ENCODE results near the gene POLR2L.

The POLR2L gene

GRCh38 chr11:843818-844692 lies 1.7 kb upstream of the POLR2L start:
- DNase-seq (ENCODE audit: low read depth) = peak; percentile 86
- peak overlapping the region; percentile 93 for H3K4me3 ChIP-seq (ENCODE audit: low read length)
- TF ChIP-seq CTCF (conservative IDR thresholded peaks at IDR 0.05; ENCODE audit: low read depth, low read length) = peak; percentile 15

GRCh38 chr11:843086-843734 lies 881 bp upstream of the POLR2L start:
- H3K4me3 ChIP-seq (ENCODE audit: low read length) = peak overlapping the region; percentile 93
- DNase-seq (ENCODE audit: low read depth) = no peak

GRCh38 chr11:841981-842369 lies 354 bp downstream of the POLR2L start:
- no peak for DNase-seq (ENCODE audit: low read depth)
- TF ChIP-seq CTCF (conservative IDR thresholded peaks at IDR 0.05; ENCODE audit: low read depth, low read length) = no peak
- H3K4me3 ChIP-seq (ENCODE audit: low read length) = peak overlapping the region; percentile 93

More at GRCh38 chr11:843086-843734, 881 bp upstream of the POLR2L start:
- TF ChIP-seq CTCF (conservative IDR thresholded peaks at IDR 0.05; ENCODE audit: low read depth, low read length) = no peak

GRCh38 chr11:839875-840617 lies 2.3 kb downstream of the POLR2L start:
- DNase-seq (ENCODE audit: low read depth) = no peak
- no peak overlapping the region for H3K4me3 ChIP-seq (ENCODE audit: low read length)

GRCh38 chr11:839280-839623 lies 3.1 kb downstream of the POLR2L start:
- no peak overlapping the region for H3K4me3 ChIP-seq (ENCODE audit: low read length)
- no peak for TF ChIP-seq CTCF (conservative IDR thresholded peaks at IDR 0.05; ENCODE audit: low read depth, low read length)
- no peak for DNase-seq (ENCODE audit: low read depth)

More at GRCh38 chr11:839875-840617, 2.3 kb downstream of the POLR2L start:
- TF ChIP-seq CTCF (conservative IDR thresholded peaks at IDR 0.05; ENCODE audit: low read depth, low read length) = peak; percentile 46

GRCh38 chr11:838441-839279 lies 3.7 kb downstream of the POLR2L start:
- no peak overlapping the region for H3K4me3 ChIP-seq (ENCODE audit: low read length)
- TF ChIP-seq CTCF (conservative IDR thresholded peaks at IDR 0.05; ENCODE audit: low read depth, low read length) = peak; percentile 31
- no peak for DNase-seq (ENCODE audit: low read depth)
